Kidney glomerular epithelial cell (primary cell): Measurements from ENCODE around the gene CDK8.
"Not testable (repeated sequence)": the region's sequence is repeated elsewhere in the genome, so short reads cannot be mapped to it uniquely, and the experiment has no call there.

ENCODE experiments used
- DNase-seq: peaks from one replicate; lab custom pipeline; 2025; lab: John Stamatoyannopoulos, UW

The CDK8 gene

DNA sequence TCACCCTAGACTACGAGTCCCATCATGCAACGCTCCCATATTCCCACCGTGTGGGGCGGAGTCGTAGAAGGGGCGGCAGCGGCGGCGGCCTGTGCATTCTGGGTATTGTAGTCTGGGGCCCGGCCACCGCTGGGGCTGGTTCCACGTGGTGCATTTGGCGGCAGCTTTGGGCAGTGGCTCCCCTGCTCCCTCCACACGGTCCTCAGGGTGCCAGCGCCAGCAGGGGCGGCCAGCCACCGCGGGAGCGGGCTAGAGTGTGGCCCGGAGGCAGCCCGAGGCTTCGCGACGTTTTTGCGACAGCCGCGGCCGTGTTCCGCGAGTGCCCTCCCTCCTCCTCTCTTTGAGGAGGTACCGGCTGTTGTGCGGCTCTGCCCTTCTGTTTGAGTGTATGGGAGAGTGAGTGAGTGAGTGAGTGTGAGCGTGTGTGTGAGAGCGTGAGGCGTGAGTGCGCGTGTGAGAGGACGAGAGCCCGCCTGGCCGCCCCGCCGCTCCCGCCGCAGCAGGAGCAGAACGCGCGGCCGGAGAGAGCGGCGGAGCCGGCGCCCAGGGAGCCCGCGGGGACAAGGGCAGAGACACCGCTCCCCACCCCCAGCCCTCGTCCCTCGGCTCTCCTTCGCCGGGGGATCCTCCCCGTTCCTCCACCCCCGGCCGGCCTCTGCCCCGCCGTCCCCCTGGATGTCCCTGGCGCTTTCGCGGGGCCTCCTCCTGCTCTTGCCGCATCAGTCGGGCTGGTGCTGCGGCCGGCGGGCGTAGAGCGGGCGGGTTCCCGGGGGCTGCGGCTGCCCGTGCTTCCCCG is at the start of gene CDK8:
Gene CDK8, plus strand, starts transcription at position 343 of the 796 bp plus-strand sequence. CDS start 513 bp downstream, outside the sequence.
- peak; percentile 84 for DNase-seq

DNA sequence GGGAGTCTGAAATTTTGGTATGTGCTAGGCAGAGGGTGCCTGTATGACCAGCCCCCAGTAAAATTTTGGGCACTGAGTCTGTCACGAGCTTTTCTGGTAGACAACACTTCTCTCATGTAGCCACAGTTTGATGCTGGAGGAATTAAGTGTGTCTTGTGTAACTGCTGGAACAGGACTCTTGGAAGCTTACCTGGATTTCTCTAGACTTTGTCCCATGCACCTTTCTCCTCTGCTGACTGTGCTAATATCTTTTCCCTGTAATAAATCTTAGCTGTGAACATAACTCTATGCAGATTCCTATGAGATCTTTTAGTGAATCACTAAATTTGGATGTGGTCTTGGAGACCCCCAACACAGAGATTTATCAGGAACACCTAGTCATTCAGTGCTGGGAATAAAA is 45.6 kb upstream of the CDK8 start:
- no peak for DNase-seq

DNA sequence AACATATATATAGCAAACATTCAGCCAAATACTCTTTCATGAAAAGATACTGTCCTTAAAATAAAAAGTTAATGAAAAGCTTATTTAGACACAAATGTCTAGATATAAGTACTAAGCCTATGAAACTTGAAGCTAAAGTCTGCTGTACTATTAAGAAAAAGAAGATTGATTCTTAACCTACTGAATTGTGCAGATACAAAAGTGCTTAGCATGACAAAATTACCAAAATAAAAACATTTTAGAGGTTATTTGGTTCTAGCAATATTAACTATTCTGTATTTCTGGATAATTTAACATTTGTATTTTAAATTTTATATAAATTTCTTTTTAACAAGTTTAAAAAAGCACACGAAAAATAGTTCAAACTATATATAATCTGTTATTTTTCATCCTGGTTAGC is 40.6 kb upstream of the CDK8 start:
- DNase-seq: no peak

DNA sequence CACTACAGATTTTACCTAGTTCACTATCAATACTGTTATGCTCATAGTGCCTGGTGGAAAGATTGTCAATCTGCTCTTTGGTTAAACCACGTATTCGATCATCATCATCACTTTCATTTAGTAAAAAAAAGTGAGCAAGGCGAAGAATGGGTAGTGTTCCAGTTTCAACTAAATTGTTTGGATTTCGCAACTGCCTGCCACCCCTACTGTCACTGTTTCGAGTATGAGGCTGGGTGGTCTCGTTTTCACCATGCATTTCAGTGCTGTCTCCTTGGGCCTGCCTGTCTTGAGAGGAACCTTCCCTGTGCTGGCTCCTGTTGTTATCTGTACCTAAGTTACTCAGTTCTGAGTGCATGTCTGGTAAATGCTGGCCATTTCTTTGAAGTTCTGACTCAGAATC is 39.9 kb upstream of the CDK8 start:
- DNase-seq: no peak

DNA sequence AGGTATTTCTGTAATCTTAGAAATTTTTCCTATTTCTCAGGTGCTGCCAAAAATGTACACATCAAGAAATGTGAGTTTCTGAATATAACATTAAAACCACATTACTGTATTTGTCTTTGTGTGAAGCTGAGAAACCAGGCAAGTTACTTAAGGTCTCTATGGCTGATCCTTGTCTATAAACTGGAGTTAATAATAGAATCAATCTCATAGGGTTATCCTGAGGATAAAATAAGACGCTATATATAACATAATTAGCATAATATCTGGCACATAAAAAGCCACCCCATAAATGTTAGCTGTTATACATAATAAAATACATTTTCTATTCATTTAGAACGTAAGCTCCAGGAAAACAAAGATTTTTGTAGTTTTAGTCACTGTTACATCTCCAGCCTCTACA is 37.9 kb upstream of the CDK8 start:
- DNase-seq: no peak

DNA sequence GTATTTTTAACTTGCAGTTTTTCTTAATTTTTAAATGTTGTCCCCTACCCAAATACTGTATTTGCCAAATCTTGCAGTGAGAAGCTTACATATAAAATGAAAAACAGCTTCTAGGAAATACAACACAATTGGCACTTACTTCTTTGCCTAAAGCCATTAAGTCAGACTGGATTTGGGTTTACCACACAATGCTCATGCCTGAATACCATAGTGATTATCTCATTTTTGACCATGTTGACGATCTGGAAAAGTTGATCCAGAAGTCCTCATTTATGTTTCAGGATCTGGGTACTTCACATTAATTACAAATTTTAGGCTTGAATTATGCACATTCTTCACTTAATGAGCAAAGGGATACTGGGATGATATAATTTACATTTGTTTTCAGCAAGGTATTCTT is 34.2 kb upstream of the CDK8 start:
- no peak for DNase-seq

DNA sequence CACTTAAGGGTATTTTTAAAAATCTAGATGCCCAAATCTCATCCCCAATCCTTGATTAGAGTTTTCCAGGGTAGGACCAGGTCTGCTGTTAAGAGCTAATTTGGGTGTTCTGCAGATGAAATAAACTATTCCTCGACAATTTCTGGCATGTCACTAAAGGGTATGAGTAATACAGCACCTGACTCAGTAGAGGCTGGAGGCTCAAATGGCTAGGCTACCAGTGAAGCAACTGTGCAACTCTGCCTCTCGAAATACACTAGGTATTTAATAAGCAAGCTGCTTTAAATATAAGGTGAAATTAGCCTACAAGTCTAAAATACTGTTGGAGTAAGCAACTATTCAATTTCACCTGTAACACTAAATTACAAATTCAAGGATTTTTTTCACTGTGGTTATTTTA is 33.4 kb upstream of the CDK8 start:
- no peak for DNase-seq

DNA sequence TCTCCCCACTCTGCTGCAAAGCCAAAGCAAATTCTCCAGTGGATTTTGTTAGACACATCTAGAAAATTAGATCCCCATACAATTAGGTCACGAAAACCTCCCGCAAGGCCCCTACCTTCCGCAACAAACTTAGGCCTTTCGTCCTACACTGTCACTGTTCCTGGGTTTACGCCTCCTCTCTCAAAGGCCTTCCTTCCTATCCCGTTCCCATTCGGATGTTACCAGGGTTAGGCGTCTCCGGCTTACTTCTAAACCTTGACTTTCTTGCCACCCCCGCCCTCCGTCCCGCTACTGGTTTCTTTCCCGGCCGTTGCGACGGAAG is 32.6 kb upstream of the CDK8 start:
- DNase-seq: peak; percentile 88

DNA sequence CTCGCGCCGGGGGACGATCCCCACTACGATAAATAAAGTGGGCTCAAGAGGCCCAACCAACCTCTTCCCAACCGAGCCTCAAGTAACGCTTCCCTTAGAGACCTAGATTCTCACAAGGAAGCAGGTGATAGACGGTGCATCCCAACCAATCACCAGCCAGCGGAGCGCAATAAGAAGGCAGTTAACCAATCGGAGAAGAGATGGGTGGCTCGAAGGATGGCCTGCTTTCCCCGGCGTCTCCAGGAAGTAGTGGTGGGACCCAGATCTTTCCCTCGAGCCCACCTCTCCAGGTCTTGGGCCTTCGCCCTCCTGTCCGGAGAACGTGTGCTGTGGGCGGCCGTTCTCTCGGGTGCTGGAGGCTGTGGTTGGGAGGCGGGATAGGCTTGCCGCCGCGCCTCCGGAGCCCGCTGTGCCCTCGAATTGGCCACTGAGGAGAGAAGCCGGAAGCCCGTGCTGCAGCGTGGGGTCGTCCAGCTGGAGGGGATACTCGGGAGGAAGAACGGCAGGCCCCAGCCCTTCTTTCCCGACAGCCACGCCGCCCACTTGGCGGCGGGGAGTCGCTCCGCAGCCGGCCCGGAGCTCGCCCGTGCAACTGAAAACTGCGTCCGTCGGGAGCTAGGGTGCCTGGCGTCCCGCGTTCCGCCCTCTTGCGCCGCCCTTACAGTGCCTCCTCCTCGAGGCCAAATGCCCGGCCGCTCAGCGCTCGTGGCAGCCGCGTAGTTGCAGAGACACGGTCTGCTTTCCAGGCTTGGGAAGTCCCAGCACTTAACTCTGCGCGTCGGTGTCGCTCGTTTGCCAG is 32.0 kb upstream of the CDK8 start, which contains the start of gene RNF6:
Gene RNF6, minus strand, starts transcription at position 594 of the 799 bp plus-strand sequence. CDS start 2,665 bp downstream, outside the sequence.
- DNase-seq: peak; percentile 97

DNA sequence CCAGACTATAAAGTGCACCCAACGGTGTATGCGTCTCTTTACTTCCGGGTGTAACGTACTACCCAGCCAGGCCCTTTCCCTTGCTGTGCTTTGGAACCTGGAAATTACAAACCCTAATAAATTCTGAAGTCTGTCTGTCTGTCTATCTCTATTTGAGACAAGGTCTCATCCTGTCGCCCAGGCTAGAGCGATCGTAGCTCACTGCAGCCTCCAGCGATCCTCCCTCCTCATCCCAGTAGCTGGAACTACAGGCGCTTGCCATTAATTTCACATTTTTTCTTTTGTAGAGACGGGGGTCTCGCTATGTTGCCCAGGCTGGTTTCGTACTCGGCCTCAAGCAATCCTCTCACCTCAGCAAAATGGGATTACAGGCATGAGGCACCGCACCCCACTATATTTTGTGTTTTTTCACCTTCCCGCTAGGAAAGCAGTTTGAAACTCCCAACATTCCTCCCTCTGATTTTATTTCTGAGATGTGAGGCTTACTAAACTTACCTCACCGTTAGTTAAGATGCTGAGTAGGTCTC is 31.3 kb upstream of the CDK8 start:
- peak; percentile 74 for DNase-seq

DNA sequence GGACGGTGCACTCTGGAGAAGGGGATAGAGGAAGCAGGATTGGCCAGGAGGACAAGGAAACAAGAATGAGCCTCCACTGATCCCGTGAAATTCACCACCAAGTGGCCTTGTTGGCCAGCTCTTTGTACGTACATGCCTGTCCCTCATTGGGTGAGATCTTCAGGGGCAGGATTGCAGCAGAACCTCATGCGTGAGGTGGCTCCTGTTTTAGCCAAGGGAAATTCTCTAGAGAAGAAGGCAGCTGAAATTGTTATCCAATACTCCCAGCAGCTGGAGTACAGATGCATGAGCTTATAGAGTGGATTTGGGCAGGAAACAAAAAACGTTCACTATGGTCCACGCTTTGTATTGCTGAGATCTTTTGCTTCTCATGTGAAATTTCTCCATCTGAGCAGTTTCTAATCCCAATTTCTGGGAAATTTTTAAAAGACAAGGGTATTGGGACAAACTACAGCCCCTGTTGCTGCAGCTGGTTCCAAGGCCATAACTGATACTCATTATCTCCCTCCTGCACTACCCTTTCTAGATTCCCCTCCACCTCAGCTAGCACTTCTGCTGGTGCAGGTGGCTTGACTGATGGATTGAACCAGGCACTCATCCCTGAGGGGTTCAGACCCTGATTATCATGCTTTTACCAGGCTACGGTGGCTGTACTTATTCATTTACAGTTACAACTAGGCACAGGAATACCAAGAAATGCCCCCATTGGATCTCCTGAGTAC is 27.9 kb upstream of the CDK8 start:
- DNase-seq: no peak

DNA sequence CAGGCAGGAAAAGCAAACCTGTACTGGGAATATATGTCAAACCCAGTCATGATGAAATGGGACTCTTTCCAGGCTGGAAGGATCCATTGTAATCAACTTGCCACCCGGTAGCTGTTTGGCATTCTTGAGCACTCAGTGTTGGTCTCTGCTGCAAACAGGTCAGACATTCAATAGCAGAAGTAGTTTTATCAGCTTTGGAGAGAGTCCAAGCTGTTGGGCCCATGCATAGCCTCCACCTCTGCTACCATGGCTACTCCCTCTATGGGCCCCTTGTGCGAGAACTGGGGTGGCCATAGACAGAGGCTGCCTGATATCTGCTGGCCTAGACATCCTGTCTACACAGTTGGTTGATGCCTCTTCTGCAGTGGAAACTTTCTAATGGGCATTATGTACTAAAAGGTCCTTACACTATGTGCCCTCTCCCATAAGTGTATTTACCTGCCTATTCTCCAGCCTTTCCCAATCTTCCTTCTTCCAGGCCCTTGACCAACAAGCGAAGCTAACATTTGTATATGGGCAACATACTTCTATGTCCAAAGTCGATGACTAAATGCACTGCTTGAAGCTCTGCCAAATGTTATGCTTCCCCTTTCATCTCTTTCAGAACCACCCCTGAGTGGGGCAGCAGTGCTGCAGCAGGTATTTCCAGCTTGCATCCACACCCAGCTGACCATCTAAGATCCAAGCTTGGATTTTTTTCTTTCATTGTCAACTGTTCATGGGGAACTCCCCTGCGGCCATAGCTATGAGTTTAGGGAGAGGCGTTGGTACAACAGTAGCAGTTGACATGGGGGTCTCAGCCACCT is 26.6 kb upstream of the CDK8 start:
- DNase-seq: no peak

DNA sequence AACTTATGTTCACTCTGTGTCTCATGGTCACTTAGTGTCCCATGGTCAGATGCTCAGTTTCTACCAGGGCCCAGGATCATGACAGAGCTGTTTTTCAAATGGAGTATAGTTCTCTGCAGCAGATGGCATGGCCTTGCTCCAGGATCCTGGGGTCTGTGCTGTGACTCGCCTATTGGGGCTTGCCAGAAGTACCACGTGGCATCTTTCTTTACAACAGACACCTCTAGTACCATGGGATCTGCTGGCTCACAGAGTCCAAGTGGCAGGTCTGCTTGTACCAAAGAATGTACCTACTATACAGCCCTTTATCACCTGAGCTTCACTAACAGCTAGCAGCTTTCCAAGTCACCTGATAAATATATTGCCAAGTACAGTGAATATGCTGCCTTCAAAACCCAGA is 25.8 kb upstream of the CDK8 start:
- DNase-seq: no peak

DNA sequence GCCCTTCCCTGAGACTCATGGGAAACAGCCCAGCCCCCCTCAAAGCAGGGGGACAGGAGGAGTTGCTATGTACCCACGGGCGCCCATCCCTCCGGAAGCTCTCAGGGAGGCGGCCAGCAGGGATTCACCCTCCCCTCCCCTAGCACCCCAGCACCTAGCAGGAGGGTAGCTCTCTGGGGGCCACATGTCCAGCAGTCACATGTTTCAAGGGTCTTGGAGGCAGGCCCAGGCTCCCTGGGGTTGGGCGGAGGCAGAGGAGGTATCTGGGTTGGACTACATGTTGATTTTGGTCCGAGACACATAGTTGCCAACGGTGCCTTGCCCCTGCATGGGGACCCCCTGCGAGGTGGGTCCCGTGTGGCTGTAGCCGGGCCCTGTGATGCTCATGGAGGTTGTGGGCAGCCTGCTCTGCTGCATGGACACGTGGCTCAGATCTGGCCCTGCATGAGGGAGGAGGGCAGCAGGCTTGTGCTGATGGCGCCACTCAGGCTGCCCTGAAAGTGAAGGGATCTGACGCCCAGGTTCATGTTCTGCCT is 24.8 kb upstream of the CDK8 start:
- no peak for DNase-seq

DNA sequence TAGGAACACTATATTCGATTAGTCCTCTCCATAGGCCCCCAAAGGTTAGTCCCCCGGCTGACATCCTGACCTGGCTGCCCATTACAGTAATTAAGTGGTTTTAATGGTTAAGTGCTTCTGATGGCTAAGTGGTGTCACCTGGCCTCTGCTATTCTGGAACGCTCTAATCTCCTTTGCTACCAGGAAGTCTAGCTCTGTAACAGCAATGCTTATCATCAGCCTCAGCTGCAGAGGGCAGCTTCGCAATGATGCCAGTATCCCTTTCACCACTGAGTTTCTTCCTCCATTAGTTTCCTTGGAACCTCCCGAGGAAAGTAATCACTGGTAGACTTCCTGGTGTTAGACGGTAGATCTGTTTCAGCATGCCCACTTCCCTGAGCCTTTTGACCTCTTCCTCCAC is 23.2 kb upstream of the CDK8 start:
- DNase-seq: no peak

DNA sequence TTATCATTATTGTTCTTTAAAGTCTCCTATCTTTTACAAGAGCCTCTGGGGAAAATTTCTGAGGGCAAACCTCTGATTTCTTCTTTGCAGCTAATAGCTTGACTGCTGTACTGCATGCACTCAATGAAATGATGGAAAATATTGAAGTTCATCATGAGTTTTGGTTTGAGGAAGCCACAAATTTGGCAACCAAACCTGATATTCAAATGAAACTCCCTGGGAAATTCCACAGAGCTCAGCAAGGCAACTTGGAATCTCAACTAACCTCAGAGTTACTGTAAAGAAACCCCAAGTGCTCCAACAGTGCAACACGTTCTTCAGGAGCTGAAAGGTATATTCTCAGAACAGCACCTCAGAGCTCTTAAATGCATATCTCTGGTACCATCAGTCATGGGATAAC is 17.6 kb upstream of the CDK8 start:
- no peak for DNase-seq

DNA sequence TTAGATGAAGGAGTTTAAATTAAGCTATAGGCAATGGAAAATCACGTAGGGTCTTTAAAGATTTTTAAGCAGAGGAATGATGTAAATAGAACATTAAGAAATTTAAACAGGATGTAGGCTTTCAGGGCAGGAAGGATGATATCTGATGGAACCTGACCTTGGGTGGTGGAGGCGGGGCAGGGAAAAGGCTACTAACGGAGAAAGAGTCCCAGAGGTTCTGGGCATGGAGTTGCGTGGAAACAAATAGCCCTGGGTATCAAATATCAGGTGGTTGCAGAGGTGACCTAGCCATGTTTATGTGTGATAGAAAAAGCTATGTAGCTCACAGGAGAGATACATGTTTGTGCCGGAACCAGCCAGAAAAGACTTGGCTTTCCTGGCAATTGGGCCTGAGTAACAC is 7.8 kb upstream of the CDK8 start:
- no peak for DNase-seq

DNA sequence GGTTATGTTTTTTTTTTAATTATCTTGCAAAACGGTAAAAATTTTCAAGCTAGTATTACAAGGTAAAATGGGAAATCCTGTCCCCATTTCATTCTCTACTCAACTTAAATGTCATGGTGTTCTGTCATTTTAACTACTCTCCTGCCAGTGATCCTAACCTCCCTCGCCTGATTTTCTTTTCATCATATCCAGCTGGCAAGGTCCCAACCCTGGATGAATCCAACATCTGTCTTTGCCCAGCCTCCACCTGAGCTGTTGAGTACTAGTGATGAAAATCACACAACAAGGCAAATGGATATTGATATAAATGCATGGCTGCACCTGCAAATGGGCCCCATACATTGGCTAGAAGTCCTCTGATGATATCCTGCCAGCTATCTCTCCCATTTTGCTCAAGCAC is 6.9 kb upstream of the CDK8 start:
- no peak for DNase-seq

DNA sequence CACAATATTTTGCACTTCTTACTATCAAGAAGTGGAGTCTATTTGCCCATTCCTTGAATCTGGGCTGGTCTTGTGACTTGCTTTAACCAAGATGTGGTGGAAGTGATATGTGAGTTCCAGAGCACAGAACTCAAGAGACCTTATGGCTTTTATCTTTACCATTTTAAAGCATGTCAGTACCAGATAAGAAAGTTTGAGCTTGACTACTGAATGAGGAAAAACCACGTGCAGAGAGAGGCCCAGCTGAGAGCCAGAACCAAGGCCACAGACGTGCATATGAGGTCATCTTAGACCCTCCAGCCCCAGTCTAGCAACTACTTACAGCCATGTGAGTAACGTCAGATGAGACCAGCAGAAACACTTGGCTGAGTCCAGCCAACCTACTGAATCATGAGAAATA is 6.3 kb upstream of the CDK8 start:
- DNase-seq: peak; percentile 16

DNA sequence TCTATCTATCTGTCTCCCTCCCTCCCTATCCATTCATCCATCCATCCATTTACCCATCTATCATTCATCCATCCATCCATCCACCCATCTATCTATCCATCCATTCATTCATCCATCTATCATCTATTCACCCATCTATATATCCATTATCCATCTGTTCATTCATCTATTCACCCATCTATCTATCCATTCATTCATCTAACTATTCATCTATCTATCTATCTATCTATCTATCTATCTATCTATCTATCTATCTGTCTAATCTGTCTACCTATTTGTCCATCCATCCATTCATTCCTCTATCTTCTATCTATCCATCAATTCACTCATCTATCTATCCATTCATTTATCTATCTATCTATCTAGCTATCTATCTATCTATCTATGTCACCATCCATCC is 4.4 kb upstream of the CDK8 start:
- no peak for DNase-seq

DNA sequence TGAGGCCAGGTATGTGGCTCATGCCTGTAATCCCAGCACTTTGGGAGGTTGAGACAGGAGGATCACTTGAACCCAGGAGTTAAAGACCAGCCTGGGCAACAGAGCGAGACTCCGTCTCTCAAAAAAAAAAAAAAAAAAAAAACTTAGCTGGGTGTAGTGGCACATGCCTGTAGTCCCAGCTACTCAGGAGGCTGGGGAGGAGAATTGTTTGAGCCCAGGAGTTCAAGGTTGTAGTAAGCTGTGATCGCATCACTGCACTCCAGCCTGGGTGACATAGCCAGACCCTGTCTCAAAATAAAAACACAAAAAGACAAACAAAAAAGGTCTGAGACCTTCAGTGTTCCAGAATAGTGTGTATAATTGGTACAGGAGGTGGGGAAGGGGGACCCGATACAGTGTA is 1.9 kb upstream of the CDK8 start:
- not testable (repeated sequence) for DNase-seq
